ENCODE measurements around the gene INSRR.

The INSRR gene

DNA sequence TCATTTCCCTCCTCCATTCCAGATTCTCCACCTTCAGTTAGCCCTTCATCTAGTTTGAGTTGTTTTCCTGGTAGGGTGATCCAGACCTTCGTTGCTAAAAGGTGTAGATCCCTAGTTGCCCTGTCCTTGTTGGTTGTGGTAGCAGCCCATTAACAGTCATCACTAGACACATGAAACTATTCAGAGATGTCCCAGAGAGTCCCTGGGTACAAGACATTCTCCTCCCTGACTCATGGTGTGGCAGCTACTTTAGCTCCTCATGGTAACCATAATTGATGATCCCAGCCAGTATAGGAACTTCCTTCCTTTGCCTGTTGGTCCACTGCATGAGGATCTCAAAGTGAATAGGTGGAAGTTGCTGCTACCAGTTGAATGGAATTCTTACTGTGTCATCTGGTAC is 36.2 kb downstream of the INSRR start:
- no peak for DNase-seq

DNA sequence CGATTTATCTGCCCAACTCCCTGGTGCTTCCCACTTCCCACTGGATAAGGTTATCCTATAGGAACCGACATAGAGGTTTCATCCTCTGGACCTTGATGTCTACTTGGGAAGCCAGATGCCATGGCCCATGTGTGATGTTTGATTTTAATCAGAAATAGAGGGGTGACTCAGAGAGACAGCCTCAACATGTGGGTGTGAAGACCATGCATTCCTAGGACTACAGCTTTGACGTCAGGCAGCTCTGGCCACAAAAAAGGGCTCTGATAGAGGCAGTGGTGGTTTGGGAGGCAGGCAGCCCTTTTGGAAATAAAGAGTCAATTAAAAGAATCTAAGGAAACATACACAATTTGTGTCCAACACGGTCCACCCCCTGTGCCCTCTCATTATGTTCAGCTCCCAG is 37.1 kb downstream of the INSRR start:
- no peak for DNase-seq

DNA sequence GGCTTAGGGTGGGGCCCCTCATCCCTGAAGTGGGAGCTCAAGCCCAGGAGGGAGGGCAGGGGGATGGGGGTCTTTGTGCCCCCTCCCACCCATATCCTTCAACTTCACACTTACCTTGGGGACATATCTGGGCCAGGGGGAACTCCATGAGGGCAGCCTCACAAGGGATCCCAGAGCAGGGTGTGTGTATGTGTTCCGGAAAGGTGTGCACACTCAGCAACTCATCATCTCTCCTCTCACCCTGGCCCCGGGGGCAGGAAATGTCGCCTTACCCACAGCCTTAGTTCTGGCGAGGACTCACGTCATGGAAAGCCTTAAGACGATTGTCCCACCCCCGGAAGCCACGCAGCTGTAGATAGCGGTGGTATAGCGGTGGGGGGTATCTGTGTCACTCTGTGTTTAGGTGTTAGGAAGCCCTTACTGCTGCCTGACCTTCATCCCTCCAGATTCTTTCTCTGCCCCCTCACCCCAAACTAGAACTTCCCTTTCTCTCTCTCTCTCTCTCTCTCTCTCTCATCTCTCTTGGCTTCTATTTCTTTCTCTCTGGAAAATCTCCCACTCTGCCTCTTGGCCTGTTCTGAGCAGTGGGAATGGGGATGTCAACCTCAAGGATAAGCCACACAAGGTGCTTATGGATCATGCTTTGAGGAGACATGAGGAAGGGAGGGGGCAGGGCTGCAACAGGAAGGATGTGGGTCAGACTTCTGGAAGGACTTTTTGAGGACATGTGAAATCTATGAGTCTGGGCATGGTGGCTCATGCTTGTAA is 42.2 kb downstream of the INSRR start, which contains the start of gene SH2D2A:
Gene SH2D2A (minus strand): TSS at position 288 of the 768 bp plus-strand sequence. CDS start 140 bp downstream, at position 148.
- DNase-seq = no peak

DNA sequence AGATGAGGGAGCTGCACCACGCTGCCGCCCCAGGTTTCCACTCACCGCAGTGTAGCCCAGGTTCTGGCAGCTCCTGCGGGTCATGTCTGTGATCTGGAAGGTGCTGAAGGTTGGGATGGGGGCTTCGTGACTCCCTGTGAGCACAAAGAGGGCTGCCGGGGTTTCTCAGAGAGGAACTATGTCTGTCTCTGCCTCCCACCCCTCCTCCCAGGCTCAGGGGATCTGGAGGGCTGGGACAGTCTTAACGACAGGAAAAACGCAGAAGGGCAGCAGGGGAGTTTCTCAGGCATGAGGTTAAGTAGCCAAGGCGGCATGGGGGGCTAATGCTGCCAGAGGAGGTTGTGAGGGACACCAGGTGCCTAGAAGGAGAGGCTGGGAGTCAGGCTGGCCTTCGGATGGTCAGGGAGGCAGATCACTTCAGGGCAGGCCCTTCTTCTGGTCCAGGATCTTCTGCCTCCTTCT is 42.9 kb downstream of the INSRR start:
- DNase-seq = no peak

DNA sequence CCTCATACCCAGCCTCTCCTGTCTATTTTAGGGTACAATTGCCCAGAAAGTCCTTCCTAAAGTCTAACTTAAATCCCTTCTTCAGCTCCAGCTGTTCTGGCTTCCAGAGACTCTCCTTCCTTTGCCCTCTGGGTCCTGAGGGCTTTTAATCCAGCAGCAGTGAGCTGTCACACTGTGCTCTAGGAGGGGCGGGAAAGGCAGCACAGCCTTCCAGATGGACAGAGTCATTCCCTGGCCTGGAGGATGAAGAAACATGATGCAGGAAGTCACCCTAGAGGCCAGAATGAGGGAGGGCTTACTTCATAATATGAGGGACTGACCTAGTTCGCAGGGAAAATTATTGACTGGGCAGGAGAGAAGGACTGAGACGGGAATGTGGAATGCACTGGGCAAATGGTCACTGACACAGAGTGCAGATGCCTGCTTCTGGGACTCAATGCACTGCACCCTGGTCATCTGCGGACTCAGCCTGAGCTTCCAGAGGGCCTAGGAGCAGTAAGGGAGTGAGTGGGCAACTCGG is 43.5 kb downstream of the INSRR start:
- DNase-seq = no peak

DNA sequence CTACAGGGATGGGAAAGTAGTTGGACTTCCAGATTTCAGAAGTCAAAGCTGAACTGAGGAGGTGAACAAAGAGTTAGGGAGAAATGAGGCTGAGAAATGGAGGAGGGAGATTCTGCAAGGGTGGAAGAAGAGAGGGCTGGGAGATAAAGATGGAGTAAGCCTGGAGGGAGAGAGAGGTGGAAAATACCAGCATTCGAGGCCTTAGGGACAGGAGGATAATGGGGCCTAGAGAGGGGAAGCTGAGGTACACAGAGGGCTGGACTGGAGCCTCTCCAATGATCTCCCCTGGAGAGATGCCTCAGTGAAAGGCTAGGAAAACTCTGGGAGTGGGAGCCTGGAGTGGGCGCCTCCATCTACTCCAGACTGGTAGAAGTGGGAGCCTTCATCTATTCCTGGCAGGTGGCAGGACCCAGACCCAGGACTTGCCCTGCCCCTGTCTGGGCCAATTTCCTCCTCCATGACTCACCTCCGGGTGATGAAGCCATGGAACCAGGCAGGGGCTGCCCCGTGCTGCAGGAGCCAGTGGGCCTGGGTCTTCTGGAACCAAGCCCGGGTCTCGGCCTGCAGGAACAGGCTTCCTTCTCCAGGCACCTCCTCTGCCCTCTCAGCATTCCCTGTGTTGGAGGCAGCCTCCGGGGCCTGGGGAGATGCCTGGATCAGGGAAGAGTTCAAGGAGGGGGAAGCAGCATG is 44.2 kb downstream of the INSRR start:
- DNase-seq = no peak

DNA sequence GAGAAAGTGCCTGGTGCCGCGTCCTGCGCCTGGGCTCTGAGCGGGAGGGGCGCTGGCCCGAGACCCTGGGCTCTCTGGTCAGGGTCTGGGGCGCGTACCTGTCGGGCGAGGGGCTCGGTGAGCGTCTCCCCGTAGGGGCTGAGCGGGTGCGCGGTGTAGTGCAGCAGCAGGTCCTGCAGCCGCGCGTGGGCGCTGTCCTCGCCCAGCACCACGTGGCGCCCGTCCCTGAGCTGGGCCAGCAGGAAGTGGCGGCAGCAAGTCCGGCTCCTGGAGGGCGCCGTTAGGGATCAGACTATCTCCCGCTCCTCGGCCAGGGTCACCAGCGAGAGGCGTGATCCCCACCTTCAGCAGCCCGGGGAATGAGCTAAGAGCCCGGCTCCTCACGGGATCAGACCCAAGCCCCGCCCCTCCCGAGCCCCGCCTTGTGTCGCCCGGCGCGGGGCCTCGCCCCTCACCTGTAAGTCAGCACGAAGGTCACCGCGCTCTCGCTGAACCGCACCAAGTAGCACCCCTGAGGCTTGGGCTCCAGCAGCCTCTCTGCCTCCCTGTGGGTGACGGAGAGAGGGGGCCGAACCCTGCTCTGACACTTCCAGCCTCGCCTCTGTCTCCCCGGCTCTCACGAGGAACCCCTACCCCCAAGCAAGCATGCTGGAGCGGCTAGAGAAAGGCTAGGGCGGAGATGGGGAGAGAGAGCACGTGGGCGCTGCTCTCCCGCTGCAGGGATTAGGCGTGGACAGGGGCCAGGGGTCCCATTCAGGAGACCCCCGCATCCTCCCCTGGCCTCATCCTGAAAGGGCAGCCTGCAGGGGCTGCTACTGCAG is 45.0 kb downstream of the INSRR start:
- DNase-seq = peak; percentile 44

DNA sequence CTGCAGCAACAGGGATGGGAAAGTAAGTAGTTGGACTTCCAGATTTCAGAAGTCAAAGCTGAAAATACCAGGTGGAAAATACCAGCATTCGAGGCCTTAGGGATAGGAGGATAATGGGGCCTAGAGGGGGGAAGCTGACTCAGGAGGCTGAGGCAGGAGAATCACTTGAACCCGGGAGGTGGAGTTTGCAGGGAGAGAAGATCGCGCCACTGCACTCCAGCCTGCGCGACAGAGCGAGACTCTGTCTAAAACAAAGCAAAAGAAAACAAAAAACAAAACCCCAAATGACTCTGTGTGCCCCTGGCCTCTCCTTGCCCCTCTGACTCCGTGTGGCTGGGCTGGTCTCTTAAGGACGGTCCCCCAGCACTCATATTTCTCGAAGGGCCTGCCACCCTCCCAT is 45.6 kb downstream of the INSRR start:
- DNase-seq = no peak

DNA sequence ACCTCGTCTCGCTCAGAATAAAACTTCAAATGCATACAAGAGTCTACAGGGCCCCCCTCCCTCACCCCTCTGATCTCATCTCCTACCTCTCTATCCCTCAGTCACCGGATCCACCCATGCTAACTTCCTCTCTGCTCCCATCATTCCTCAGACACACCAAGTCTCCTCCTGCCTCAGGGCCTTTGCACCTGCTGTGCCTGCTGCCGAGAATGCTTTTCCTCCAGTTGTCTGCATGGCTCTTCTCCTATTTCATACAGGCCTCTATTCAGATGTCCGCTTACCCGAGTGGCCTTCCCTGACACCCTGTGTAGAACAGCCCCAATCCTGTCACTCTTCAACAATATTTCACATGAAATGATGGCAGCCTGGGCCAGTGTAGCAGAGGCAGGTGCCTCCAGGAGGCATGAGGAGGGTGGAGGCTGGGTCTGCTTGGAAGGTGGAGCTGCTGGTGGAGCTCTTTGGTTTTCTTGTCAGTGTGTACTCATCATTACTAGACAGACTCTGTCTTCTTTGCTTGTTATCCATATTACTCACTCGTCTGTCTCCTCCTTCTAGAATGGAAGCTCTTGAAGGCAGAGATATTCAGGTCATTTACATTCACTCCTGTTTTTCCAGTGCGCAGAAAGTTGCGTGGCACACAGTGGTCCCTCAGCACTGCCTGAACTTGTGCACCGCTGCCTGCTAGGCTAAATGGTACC is 46.5 kb downstream of the INSRR start:
- DNase-seq = no peak

DNA sequence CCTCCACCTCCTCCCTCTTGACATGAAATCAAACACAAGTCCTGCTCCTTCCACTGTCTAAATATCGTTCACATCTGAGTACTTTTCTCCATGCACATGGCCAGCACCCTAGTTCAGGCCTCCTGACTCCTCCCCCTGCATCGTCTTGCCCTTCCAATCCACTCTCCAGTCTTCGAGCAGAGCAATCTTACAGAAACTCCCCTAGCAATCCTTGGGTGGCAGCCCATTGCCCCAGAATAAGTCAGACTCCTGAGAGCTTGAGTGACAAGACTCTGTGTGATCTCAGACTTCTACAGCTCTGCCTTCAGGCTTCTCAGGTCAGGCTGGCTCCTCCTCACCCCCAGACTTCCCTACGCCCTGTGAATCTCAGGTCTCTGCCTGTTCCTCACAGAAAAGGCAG is 47.7 kb downstream of the INSRR start:
- no peak for DNase-seq

DNA sequence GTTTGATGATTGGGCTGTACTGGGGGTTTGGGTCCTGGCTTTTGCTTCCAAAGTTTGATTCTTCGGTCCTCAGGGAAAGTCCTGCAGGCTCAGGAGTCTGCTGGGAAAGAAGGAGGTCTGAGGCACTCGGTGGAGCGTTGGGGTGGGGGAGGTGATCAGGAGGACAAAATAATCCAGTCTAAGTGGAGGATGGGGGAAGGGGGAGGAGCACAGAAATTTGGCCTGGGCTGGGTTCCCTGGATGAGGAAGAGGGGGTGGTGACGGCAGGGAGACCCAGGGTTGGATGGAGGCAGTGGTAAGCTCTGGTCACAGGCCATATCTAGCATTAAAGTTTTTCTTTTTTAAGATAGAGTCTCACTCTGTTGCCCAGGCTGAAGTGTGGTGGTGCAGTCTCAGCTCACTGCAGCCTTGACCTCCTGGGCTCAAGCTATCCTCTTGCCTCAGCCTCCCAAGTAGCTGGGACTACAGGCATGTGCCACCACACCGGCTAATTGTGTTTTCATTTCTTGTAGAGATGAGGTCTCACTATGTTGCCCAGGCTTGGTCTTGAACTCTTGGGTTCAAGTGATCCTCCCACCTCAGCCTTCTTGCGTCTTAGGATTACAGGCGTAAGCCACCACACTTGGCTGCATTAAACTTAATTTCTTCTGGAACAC is 49.1 kb downstream of the INSRR start:
- no peak for DNase-seq

DNA sequence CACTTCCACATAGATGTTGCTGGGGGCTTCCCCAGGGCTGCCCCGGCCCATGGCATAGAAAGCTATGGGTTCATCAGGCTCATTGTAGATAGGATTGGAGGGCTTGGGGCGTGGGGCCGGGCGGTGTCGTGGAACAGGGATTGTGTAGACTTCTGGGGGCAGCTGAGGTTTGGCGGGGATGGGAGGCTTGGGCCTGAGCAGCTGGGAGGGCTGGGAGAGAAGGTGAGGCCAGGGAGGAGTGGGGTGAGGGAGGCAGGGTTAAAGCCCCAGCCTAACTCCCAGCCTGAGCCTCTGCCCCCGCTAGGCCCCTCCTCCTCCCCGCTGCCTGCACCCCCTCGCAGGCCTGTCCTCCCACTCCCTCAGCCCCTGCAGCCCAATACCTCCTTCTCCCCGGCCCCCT is 49.6 kb downstream of the INSRR start:
- DNase-seq = no peak

DNA sequence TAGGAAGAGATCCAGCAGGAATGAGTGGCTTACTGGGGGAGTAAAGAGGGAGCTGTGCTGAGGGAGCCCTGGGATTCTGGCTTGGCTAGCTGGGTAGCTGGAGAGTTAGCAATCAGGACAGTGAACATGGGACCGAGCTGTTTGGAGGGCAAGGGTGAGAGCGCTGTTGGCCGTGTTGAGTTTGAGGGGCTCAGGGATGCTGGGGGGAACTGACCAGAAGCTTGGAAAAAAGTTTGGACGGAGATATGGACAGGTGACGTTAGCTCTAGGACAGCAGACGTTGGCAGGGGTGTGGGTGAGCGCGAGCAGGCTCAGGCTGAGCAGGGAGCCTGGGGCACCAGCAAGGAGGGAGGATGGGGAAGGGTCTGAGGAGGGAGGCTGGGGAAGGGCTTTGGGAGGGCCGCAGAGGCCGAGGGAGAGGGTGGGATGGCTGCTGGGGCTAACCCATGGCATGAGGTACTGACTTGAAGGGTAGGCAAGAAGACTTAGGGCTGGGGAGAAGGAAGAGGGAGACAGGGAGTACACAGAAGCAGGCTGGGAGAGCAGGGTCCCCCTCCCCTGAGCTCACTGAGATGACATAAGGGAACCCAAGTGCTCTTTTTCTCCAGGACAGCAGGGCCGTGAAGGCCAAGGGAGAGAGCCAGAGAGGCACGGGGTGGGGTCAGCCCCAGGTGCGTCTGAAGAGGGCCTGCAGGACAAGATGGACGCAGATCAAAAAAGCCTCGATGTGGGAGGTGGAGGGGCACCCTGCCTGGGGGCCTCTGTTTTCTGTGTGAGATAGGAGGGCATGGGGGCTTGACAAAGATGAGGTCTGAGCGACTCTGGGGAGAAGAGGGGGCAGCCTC is 50.5 kb downstream of the INSRR start:
- no peak for DNase-seq

DNA sequence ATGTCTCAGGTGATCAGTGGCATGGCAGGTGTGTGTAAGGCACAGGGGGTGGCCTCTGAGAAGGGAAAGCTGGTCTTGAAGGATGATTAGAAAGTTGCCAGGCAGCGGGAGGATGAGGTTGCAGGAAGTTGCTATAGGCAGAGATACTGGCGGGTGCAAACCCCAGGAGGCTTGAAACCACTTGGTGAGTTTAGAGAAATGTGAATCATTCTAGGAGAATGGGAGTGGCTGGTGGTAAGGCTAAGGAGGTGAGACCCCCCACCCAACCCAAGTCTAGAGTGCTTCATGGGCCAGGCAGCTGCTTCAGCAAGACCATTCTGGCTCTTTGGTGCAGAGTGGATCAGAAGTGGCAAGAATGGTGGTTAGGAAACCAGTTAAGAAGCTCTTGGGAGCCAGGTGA is 51.3 kb downstream of the INSRR start:
- no peak for DNase-seq

DNA sequence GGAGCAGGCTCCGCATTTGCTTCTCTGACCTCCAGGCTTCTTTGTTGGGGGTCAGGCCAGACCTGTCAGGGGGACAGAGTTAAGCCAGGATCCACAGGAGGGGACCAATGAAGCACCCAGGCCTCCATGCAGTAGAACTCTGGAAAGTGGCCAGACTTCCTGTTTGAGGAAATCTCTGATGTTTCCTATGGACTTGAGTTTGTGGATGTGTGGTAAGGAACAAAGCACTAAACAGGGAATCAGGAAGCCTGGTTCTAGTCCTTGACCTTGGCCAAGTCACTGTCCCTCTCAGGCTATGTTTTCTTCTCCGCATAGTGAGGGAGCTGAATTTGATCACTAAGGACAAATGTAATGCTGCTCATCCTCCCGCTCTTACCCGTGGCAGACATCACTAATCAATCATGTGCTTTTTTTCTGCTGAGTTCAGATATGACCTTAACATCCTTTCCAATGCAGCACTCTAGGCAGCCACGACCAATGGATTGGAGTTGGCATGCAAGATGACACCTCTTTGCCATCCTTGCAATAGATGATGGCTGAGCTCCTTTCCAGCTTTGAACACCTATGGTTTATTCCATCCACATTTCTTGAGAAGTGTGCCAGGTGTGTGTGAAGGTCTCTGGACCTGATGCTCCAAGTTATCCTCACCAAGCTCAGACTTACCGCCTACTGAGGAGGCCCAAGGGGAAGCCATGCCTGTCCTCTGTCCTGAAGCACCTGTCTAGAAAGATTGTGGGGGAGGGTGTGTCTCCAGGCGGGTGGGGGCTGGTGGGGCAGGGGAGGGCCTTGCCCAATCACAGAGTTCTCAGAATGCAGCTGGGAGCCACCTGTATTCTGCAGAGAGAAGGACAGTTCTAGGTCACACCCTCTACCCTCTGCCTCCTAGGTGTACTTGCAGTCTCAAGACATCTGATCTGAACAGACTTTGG is 52.1 kb downstream of the INSRR start:
- DNase-seq = peak; percentile 16

DNA sequence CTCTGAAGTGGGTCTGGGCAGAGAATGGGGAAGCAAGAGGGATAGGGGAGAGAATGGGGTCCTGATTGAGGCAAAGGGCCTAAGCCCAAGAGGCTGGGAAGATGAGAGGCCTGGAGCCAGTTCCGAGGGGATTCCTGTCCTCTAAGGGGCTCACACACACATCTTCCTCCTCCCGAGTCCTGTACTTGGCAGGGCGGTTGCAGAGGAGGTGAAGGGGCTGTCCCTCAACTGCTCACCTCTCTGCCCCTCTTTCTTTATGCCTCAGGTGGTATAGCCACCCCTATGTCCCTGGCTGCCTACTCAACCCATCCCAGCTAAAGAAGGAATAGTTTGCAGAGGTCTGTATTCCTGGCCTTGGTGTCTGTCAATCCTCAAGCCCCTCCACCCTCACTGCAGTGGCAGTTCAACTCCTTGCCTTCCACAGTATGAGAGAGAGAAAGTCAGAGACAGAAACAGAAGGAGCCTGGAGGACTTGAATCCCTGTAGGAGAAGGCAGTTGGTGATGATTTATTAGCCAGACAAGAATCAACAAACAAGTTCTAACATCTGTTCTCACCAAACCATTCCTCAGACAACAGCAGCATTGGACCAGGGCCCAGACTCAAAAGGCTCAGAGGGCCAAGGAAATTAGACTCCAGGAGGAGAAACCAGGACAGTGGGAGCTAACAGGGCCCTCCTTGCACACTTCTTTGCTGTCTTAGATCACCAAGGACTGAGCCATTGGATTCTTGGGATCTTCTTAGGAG is 53.0 kb downstream of the INSRR start:
- no peak for DNase-seq

DNA sequence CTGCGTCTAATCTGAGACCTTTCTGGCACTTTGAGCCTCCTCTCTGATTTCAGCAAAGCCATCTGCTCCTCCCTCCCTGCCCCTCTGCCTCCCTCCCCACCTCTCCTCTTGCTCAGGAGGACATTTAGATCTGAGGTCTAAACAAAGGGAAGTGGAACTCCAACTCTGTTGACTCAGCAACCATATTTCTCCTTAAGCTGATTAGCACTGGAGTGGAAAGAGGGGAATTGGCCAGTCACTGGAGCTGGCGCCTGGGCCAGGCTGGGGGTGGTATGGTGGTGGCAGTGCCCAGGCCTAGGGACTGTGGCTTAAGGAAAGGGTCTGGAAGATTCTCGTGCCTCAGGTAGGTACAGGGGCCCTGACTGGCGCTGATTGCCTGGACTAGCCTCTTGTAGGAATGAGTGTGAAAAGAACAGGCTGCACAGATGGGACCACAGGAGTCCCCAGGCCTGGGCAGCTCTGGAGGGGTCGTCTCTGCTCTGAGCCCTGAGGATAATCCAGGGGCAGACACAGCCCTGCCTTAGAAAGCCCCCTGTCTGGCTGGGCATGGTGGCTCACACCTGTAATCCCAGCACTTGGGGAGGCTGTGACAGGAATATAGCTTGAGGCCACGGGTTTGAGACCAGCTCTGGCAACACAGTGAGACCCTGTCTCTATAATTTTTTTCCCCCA is 54.2 kb downstream of the INSRR start:
- peak; percentile 76 for DNase-seq

DNA sequence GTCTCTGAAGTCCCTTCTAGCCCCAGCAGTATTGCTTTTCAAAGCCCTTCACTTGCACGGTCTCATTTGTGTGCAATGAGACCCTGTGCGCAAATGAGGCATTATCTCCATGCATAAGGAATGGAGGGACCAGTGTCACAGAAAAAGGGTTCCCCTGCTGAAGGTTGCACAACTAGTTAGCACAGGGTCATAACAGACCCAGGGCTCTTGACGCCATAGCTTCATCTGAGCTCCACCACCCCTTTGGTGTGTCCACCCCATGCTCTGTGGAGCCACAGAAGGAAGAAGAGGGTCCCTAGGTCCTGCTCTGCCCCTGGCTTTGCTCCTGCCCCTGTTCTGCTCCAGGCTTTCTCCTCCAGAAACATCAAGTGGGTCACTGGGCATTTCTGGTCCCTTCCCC is 54.9 kb downstream of the INSRR start:
- no peak for DNase-seq

All from NCI-H510A (cell line).